GM18867 (cell line): ENCODE data around the gene DELE1.

Experiments
- ATAC-seq: cut with Tn5 transposase; IDR thresholded peaks from one replicate; pipeline ENCODE4 v1.9.1; 2021; ENCODE audit warnings: mild to moderate bottlenecking, moderate library complexity; ENCODE audit not compliant: unreplicated experiment

DELE1 gene

GRCh38 chr5:141954194-141954593 is 30.5 kb downstream of the DELE1 start:
- ATAC-seq, result no peak

- ATAC-seq, result no peak
These were observed 33.8 kb downstream of the DELE1 start for GRCh38 chr5:141957367-141957996.

GRCh38 chr5:141958113-141958512 is 34.4 kb downstream of the DELE1 start, which contains the start of gene PCDH12:
TSS of gene PCDH12 (minus strand) at chr5:141958202. CDS start at chr5:141957851, 351 bp downstream.
- no peak for ATAC-seq

GRCh38 chr5:141958546-141959172 is 35.0 kb downstream of the DELE1 start:
- no peak for ATAC-seq

GRCh38 chr5:141960018-141960417 is 36.3 kb downstream of the DELE1 start:
- no peak for ATAC-seq

- ATAC-seq, result peak; percentile 94
These were observed 37.0 kb downstream of the DELE1 start for GRCh38 chr5:141960449-141961323.

- ATAC-seq, result no peak
These were observed 37.8 kb downstream of the DELE1 start for GRCh38 chr5:141961466-141961865.

GRCh38 chr5:141963701-141964100 is 40.0 kb downstream of the DELE1 start:
- ATAC-seq, result no peak

- ATAC-seq, result no peak
These were observed 41.4 kb downstream of the DELE1 start for GRCh38 chr5:141965071-141965470.

- no peak for ATAC-seq
These were observed 42.7 kb downstream of the DELE1 start for GRCh38 chr5:141966275-141966962.

- ATAC-seq, result no peak
These were observed 43.3 kb downstream of the DELE1 start for GRCh38 chr5:141966963-141967333.

- ATAC-seq, result peak; percentile 91
These were observed 45.4 kb downstream of the DELE1 start, which contains the start of gene RNF14 for GRCh38 chr5:141968914-141969608. TSS of gene RNF14 (plus strand) at chr5:141969105. CDS start at chr5:141973589, 4,484 bp downstream.

GRCh38 chr5:141969783-141970771 is 46.4 kb downstream of the DELE1 start:
- peak; percentile 55 for ATAC-seq

GRCh38 chr5:141973871-141974595 is 50.4 kb downstream of the DELE1 start:
- no peak for ATAC-seq

- ATAC-seq, result no peak
These were observed 52.5 kb downstream of the DELE1 start for GRCh38 chr5:141976176-141976575.

- ATAC-seq, result no peak
These were observed 54.7 kb downstream of the DELE1 start for GRCh38 chr5:141978389-141978788.

GRCh38 chr5:141982626-141983025 is 59.0 kb downstream of the DELE1 start:
- ATAC-seq, result no peak

- ATAC-seq, result no peak
These were observed 62.4 kb downstream of the DELE1 start for GRCh38 chr5:141986072-141986471.

GRCh38 chr5:141989720-141990119 is 66.0 kb downstream of the DELE1 start:
- ATAC-seq, result no peak
